Measurements from ENCODE around the gene COL4A3.

The COL4A3 gene

GRCh38 chr2:227322530-227323205, 158.2 kb downstream of the COL4A3 start:
- in situ Hi-C loops (cut with MboI; ENCODE audit: low pct_unique_long_range_greater_than_20kb, low sequenced_read_pairs) = no loop called here
- peak; percentile 44 for DNase-seq

DNA sequence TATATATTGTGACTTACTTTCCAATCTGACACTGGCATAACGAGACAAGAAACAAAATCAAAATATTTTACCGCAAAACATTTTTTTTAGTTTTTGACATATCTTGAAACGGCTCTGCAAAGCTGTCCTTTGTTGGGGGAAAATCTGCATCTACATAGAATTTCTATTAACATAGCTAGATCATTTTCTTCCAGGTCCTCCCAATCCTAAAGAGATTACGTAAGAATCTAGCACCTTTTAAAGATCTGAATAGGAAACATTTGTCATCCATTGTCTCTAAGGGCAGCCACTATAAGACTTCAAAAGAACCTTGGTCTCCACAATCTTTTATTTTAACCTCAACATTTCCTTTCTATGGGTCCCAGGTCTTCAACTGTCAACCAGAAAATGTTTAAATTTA, 159.4 kb downstream of the COL4A3 start:
- in situ Hi-C loops (cut with MboI; ENCODE audit: low pct_unique_long_range_greater_than_20kb, low sequenced_read_pairs) = no loop called here
- DNase-seq = no peak

- no peak for DNase-seq
- in situ Hi-C loops (cut with MboI; ENCODE audit: low pct_unique_long_range_greater_than_20kb, low sequenced_read_pairs) = no loop called here
Measured at GRCh38 chr2:227324642-227324994, 160.2 kb downstream of the COL4A3 start.

DNA sequence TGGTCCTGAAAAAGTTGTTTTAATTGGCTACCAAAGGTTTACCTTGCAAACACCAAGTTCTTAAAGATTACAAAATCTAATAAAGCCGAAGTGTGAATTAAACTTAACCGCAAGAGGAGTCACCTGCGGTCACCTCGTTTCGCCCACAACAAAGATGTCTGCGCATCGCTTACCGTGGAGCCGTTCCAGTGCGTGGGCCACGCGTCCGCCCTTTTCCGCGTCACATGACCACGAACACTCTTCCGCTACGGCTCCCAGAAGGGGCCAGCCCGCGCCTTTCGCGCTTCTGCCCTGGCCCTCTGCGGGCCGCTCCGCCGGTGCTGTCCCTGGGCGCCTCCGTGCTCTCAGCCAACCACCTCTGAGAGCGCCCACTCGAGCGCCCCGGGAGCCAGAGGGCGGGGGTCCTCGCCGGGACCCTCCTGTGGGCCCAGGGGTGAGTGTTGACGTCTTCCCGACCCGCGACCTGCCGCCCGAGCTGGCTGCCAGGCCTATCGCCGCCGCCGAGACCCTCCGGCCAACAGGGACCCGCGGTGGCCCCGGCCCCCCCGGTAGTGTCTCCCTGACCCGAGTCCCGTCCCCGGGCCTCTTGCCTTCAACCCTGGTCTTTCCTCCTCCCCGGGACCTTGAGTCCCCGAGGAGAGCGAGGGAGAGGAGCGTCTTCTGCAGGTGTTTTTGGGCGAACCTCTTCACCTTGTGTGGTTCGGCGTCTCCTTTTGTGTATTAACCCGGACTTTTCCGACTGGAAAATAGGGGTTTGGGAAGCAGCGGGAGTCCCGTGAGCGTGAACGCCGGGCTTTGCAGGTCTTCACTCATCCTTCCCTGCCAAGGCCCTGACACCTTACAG, 160.8 kb downstream of the COL4A3 start, which contains the start of gene MFF:
Gene MFF, plus strand, starts transcription at position 257 of the 844 bp plus-strand sequence. CDS start 5,415 bp downstream, outside the sequence.
- in situ Hi-C loops (cut with MboI; ENCODE audit: low pct_unique_long_range_greater_than_20kb, low sequenced_read_pairs) = no loop called here
- DNase-seq = peak; percentile 91

GRCh38 chr2:227325839-227326195, 161.4 kb downstream of the COL4A3 start:
- in situ Hi-C loops (cut with MboI; ENCODE audit: low pct_unique_long_range_greater_than_20kb, low sequenced_read_pairs) = no loop called here
- DNase-seq = peak; percentile 49

DNA sequence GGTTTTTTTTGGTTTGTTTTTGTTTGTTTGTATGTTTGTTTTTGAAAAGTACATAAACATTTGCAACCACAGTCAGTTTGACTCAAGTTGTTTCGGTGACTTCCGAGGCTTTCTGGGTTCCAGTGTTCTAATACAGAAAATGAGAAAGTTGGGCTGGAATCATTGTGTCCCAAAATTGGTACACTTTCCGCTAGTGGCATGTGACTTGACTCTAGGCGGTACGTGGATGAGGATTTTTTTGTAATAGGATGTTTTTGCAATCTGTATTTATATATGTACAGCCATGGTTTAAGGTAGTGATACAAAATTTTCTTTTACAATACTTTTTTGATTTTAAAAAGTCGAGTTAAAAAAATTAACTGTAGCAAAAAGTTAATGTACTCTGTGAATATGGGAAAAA, 162.4 kb downstream of the COL4A3 start:
- no peak for DNase-seq
- in situ Hi-C loops (cut with MboI; ENCODE audit: low pct_unique_long_range_greater_than_20kb, low sequenced_read_pairs) = no loop called here

DNA sequence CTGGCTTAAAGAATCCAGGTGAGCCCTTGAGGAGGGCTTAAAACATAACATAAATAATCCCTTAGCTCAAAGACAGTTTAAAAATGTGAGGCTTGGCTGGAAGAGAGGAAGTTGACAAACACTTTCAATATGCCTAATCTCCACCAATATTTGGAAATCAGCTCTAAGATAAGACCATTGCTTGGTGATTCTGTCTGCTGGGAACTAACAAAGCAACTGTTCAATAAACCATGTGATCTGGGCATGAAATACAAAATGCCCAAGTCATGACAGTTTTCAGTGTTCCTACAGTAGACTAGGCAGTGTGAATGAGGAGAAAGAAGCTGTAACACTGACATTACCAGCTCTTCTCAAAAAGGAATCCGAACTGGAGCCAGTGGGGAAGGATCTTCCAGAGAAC, 171.3 kb downstream of the COL4A3 start:
- in situ Hi-C loops (cut with MboI; ENCODE audit: low pct_unique_long_range_greater_than_20kb, low sequenced_read_pairs) = no loop called here

GRCh38 chr2:227337442-227337841, 173.0 kb downstream of the COL4A3 start:
- DNase-seq = no peak
- in situ Hi-C loops (cut with MboI; ENCODE audit: low pct_unique_long_range_greater_than_20kb, low sequenced_read_pairs) = no loop called here

More for the DNA sequence above, 171.3 kb downstream of the COL4A3 start:
- DNase-seq = no peak

- in situ Hi-C loops (cut with MboI; ENCODE audit: low pct_unique_long_range_greater_than_20kb, low sequenced_read_pairs) = no loop called here
- DNase-seq = no peak
Measured at GRCh38 chr2:227339098-227339599, 174.7 kb downstream of the COL4A3 start.

DNA sequence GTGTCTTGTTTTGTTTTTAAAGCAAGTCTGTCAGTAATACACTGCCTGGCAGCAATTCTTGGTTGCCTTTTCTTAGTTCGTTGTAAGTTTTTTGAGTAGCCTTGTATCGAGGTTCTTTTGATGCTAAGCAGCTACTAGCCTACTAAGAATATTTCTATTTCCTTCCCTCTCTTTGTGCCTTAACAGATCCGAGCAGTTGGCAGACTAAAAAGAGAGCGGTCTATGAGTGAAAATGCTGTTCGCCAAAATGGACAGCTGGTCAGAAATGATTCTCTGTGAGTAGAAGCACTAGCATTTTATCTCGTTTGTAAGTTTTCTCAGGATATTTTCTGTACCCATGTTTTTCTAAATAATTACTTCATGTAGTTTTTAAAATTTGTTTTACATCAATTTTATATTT, 175.7 kb downstream of the COL4A3 start:
- no peak for DNase-seq
- in situ Hi-C loops (cut with MboI; ENCODE audit: low pct_unique_long_range_greater_than_20kb, low sequenced_read_pairs) = no loop called here

DNA sequence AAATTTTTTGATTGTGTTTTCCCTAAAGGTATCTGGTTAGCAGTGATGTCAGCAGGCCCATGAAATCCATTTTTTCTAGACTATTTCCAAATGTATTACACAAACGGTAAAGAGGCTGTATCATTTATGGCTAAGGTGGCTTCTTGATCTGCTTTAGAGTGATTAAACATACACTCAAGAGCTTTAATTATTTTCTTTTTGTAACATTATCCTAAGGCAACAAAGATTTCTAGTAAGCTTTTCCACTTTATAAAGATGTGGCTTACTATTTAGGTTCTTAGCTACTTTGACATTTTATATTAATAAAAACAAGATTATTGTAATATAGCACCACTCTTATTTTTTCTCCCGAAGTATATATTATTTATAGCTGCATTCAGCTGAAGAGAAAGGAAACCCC, 177.1 kb downstream of the COL4A3 start:
- in situ Hi-C loops (cut with MboI; ENCODE audit: low pct_unique_long_range_greater_than_20kb, low sequenced_read_pairs) = no loop called here
- DNase-seq = no peak

DNA sequence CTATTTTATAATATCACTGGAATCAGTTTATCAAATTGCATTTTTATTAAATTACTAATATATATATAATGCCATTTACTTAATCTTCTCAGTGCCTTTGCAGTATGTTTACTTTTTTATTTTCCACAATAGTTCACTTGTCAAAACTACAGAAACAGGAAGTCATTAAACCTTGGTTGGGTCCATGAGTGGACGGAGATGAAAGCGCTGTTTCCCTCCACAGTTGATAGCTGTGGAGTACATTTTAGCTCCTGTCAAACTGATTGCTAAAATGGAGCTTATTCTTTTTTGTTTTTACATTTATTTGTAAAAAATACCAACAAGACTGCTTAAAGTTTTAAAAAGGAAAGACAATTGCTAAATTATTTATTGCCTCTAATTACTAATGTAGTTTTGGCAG, 179.8 kb downstream of the COL4A3 start:
- DNase-seq = no peak
- in situ Hi-C loops (cut with MboI; ENCODE audit: low pct_unique_long_range_greater_than_20kb, low sequenced_read_pairs) = no loop called here

GRCh38 chr2:227347117-227347516, 182.7 kb downstream of the COL4A3 start:
- no peak for DNase-seq
- in situ Hi-C loops (cut with MboI; ENCODE audit: low pct_unique_long_range_greater_than_20kb, low sequenced_read_pairs) = no loop called here

- no peak for DNase-seq
- in situ Hi-C loops (cut with MboI; ENCODE audit: low pct_unique_long_range_greater_than_20kb, low sequenced_read_pairs) = no loop called here
Measured at GRCh38 chr2:227348324-227348723, 183.9 kb downstream of the COL4A3 start.

DNA sequence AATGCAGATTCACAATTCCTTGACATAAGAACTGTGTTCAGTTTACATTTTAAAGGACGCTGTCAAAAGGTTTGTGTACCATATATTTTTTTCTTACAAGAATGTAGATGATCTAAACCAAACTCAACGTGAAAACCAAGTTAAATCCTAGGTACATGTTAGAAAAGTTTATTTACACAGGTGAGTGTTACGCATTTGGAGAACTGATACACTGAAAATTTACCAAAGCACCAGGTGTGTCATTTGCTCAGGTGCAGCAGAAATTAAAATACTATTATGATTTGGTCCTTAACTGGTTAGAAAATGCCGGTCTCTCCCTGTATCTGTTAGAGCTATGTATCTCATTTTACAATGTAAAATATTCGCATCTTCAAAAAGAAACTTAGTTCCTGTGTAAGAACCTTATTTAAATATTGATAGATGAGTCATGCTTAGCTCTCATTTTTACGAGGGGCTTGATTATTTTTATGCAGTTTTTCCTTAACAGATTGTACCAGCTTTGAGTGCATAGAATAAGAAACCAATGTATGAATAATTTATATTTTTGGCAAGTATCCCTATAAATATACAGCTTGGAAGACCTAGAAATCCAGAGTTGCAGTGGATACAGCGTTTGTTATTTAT, 185.7 kb downstream of the COL4A3 start:
- in situ Hi-C loops (cut with MboI; ENCODE audit: low pct_unique_long_range_greater_than_20kb, low sequenced_read_pairs) = no loop called here

GRCh38 chr2:227351639-227352038, 187.2 kb downstream of the COL4A3 start:
- in situ Hi-C loops (cut with MboI; ENCODE audit: low pct_unique_long_range_greater_than_20kb, low sequenced_read_pairs) = no loop called here

More for the DNA sequence above, 185.7 kb downstream of the COL4A3 start:
- no peak for DNase-seq

GRCh38 chr2:227360351-227360750, 195.9 kb downstream of the COL4A3 start:
- in situ Hi-C loops (cut with MboI; ENCODE audit: low pct_unique_long_range_greater_than_20kb, low sequenced_read_pairs) = no loop called here
- no peak for DNase-seq

More at GRCh38 chr2:227351639-227352038, 187.2 kb downstream of the COL4A3 start:
- DNase-seq = no peak

GRCh38 chr2:227363756-227364155, 199.3 kb downstream of the COL4A3 start:
- DNase-seq = no peak
- in situ Hi-C loops (cut with MboI; ENCODE audit: low pct_unique_long_range_greater_than_20kb, low sequenced_read_pairs) = no loop called here
